ENCODE results near the gene CRELD1. TPM values are rescaled to one million over a fixed set of nuclear protein-coding genes. Genes with fewer than 3 reads are reported as not detected.
A peak's percentile ranks its signal among the peaks of the same experiment; 100 is the strongest.

Gene CRELD1
- total and polyA plus RNA-seq, 2 of the 4 experiments (the other 2 are of a cell fraction) = 8.6 to 25.7 TPM

DNA sequence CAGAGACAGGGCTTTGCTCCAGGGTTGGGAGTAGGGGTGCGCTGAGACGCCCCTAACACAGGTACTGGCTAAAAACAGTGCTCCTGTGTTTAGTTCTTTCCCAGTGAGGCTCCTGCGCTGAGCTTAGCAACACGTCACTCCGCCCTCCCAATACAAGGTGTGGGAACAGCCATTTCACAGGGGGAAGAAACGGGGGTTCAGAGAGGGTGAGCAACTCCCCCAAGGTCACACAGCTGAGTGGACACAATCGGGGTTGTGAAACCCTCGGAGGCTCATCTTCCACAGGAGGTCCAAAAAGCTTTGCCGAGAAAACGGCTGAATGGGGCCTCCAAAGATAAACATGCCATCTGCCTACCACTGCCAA is 17.9 kb downstream of the CRELD1 start:
- no peaks in the 10 kb centered on the region; the same call in 1 of the 2 replicates for H3K36me3 ChIP-seq (ENCODE audit: control insufficient read depth, insufficient read depth, low read length)
- H4K91ac ChIP-seq (ENCODE audit: insufficient read depth, low read depth, low read length) = peak overlapping the region; percentile 49; the same call in 1 of the 2 replicates
- H3K9me1 ChIP-seq (ENCODE audit: insufficient read depth, low read length) = peaks cover 6% of the 10 kb centered on the region
- H3K27ac ChIP-seq (ENCODE audit: insufficient read depth, low read length) = no peak overlapping the region; the same call in 1 of the 2 replicates
- peak overlapping the region; percentile 72 for H3K4me3 ChIP-seq (ENCODE audit: insufficient read depth, low read depth, low read length)
- no peak overlapping the region for H2BK20ac ChIP-seq (ENCODE audit: low read depth, low read length)
- TF ChIP-seq, protein P1, sequence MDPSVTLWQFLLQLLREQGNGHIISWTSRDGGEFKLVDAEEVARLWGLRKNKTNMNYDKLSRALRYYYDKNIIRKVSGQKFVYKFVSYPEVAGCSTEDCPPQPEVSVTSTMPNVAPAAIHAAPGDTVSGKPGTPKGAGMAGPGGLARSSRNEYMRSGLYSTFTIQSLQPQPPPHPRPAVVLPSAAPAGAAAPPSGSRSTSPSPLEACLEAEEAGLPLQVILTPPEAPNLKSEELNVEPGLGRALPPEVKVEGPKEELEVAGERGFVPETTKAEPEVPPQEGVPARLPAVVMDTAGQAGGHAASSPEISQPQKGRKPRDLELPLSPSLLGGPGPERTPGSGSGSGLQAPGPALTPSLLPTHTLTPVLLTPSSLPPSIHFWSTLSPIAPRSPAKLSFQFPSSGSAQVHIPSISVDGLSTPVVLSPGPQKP (IDR thresholded peaks at IDR 0.05; ENCODE audit: borderline replicate concordance, low read depth, low read length) = no peak
- TF ChIP-seq RCOR1 (IDR thresholded peaks at IDR 0.05; ENCODE audit: insufficient replicate concordance, low read length) (no peak), FOS (IDR thresholded peaks at IDR 0.05; ENCODE audit: low read depth, low read length) (no peak), MAFK (IDR thresholded peaks at IDR 0.05; ENCODE audit: low read depth, low read length) (no peak), RAD21 (IDR thresholded peaks at IDR 0.05; ENCODE audit: low read length) (no peak), POLR2A (IDR thresholded peaks at IDR 0.05; ENCODE audit: low read depth, low read length) (no peak), NFE2L2 (IDR thresholded peaks at IDR 0.05; ENCODE audit: low read depth, low read length) (no peak), CHD1 (IDR thresholded peaks at IDR 0.05; ENCODE audit: low read depth, low read length) (no peak), MAZ (IDR thresholded peaks at IDR 0.05; ENCODE audit: borderline replicate concordance, low read depth, low read length) (no peak), RFX5 (IDR thresholded peaks at IDR 0.05; ENCODE audit: low read depth, low read length) (no peak), BHLHE40 (IDR thresholded peaks at IDR 0.05; ENCODE audit: low read depth, low read length) (no peak), CEBPB (IDR thresholded peaks at IDR 0.05; ENCODE audit: low read depth, low read length) (no peak), MXI1 (IDR thresholded peaks at IDR 0.05; ENCODE audit: borderline replicate concordance, low read depth, low read length) (no peak), SMC3 (IDR thresholded peaks at IDR 0.05; ENCODE audit: low read depth, low read length) (no peak)
- TF ChIP-seq, protein P2, sequence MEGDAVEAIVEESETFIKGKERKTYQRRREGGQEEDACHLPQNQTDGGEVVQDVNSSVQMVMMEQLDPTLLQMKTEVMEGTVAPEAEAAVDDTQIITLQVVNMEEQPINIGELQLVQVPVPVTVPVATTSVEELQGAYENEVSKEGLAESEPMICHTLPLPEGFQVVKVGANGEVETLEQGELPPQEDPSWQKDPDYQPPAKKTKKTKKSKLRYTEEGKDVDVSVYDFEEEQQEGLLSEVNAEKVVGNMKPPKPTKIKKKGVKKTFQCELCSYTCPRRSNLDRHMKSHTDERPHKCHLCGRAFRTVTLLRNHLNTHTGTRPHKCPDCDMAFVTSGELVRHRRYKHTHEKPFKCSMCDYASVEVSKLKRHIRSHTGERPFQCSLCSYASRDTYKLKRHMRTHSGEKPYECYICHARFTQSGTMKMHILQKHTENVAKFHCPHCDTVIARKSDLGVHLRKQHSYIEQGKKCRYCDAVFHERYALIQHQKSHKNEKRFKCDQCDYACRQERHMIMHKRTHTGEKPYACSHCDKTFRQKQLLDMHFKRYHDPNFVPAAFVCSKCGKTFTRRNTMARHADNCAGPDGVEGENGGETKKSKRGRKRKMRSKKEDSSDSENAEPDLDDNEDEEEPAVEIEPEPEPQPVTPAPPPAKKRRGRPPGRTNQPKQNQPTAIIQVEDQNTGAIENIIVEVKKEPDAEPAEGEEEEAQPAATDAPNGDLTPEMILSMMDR (conservative IDR thresholded peaks at IDR 0.05; ENCODE audit: low read depth, low read length) = no peak
- TF ChIP-seq, protein P3, sequence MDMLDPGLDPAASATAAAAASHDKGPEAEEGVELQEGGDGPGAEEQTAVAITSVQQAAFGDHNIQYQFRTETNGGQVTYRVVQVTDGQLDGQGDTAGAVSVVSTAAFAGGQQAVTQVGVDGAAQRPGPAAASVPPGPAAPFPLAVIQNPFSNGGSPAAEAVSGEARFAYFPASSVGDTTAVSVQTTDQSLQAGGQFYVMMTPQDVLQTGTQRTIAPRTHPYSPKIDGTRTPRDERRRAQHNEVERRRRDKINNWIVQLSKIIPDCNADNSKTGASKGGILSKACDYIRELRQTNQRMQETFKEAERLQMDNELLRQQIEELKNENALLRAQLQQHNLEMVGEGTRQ (IDR thresholded peaks at IDR 0.05; ENCODE audit: low read depth, low read length) = no peak
- no peak overlapping the region for H4K5ac ChIP-seq (ENCODE audit: low read depth, low read length)
- in situ Hi-C loops (cut with MboI; ENCODE audit: low sequenced_read_pairs) (no loop called here), intact Hi-C loops (cut with micrococcal nuclease) (no loop called here), dilution Hi-C loops (cut with HindIII; ENCODE audit: low sequenced_read_pairs, unreplicated experiment) (no loop called here)
- H3K4me2 ChIP-seq (ENCODE audit: low read depth, low read length) = peak overlapping the region; percentile 65
- CTCF ChIA-PET = no interaction called here
- H2AK5ac ChIP-seq (ENCODE audit: low read depth, low read length) = peak overlapping the region; percentile 51; the same call in 1 of the 2 replicates
- WGBS, 2 experiments (ENCODE audit: extremely low coverage in 2 of 2, insufficient read length in 1 of 2) = no CpG with 5 or more reads among the region's 10 CpGs
- H3K9me3 ChIP-seq (ENCODE audit: control insufficient read depth, insufficient read depth, low read length) = no peaks in the 10 kb centered on the region
- no peak overlapping the region for H3K18ac ChIP-seq (ENCODE audit: low read depth, low read length)
- no peak overlapping the region; the same call in 1 of the 2 replicates for H3K23ac ChIP-seq (ENCODE audit: low read depth, low read length)
- peak overlapping the region; percentile 93 for H2AK9ac ChIP-seq (replicated peaks; ENCODE audit: low read depth, low read length, poor library complexity)
- no peak overlapping the region for H3K56ac ChIP-seq (ENCODE audit: extremely low read depth, insufficient read depth, low read length)
- peak overlapping the region; percentile 31 for H3K4ac ChIP-seq (ENCODE audit: low read depth, low read length)
- no peaks in the 10 kb centered on the region; the same call in 1 of the 2 replicates for H4K20me1 ChIP-seq (ENCODE audit: insufficient read depth, low read length)
- H3K14ac ChIP-seq (replicated peaks; ENCODE audit: low read depth, low read length) = peak overlapping the region; percentile 41; the same call in 1 of the 2 replicates
- H3K9ac ChIP-seq (ENCODE audit: low read depth, low read length) = no peak overlapping the region
- H2BK15ac ChIP-seq (ENCODE audit: low read depth, low read length) = no peak overlapping the region
- H3K79me1 ChIP-seq (ENCODE audit: low read depth in 1 of 2, low read length in 2 of 2) = no peaks in the 10 kb centered on the region
- H2AFZ ChIP-seq (replicated peaks; ENCODE audit: low read length, poor library complexity) = peak overlapping the region; percentile 97
- no peaks in the 10 kb centered on the region for H3K27me3 ChIP-seq (ENCODE audit: control insufficient read depth, insufficient read depth, low read length)
- peak overlapping the region; percentile 49 to 60; a peak in 2 of 4 replicates for H4K8ac ChIP-seq (ENCODE audit: low read depth in 2 of 2, low read length in 2 of 2)
- BruUV-seq (replicated peaks) = no TSS peak
- POLR2A ChIA-PET (ENCODE audit: unreplicated experiment) = no interaction called here
- H3K4me1 ChIP-seq (ENCODE audit: control insufficient read depth, insufficient read depth, low read length) = peaks cover 13% of the 10 kb centered on the region
- ATAC-seq (ENCODE audit: low read depth) (no peak), DNase-seq (no peak)
- H2BK5ac ChIP-seq (ENCODE audit: low read depth, low read length, poor library complexity, severe bottlenecking) = no peak overlapping the region
- peak overlapping the region; percentile 9; the same call in 1 of the 2 replicates for H2BK120ac ChIP-seq (ENCODE audit: low read depth, low read length)

All from IMR-90 (cell line).